Breast epithelium (tissue), 3 donors: ENCODE measurements around the gene PPARD.

ENCODE experiments used
- POLR2A ChIP-seq: fragments of 450-650 bp; IDR thresholded peaks from one replicate; pipeline ENCODE4 v1.6.1; 2016; ENCODE audit warnings: antibody characterized with exemption, mild to moderate bottlenecking, moderate library complexity
- TF ChIP-seq, protein P1 (sequence below), 3 donors: fragments of 450-650 bp; IDR thresholded peaks; one replicate each; pipeline ENCODE4 v1.5.1; 2016 to 2017; ENCODE audit warnings: antibody characterized with exemption in 3 of 3, mild to moderate bottlenecking in 3 of 3, moderate library complexity in 3 of 3

DNA sequence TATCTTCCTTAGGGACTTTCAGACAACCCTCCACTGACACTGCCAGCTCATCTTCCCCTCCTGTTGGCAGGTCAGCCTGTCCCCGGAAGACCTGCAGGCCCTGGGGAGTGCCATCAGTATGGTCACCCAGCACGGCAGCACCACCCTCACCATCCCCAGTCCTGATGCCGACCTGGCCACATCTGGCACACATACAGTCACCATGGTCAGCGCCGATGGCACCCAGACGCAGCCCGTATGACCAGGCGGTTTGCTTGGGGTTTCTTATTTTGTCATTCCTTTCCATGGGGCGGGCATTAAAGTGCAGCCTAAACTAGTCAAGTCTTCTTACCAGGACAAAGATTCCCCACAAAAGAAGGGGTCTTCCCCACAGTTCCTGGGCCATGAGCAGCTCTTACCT is 48.7 kb upstream of the PPARD start:
- TF ChIP-seq, protein P1, sequence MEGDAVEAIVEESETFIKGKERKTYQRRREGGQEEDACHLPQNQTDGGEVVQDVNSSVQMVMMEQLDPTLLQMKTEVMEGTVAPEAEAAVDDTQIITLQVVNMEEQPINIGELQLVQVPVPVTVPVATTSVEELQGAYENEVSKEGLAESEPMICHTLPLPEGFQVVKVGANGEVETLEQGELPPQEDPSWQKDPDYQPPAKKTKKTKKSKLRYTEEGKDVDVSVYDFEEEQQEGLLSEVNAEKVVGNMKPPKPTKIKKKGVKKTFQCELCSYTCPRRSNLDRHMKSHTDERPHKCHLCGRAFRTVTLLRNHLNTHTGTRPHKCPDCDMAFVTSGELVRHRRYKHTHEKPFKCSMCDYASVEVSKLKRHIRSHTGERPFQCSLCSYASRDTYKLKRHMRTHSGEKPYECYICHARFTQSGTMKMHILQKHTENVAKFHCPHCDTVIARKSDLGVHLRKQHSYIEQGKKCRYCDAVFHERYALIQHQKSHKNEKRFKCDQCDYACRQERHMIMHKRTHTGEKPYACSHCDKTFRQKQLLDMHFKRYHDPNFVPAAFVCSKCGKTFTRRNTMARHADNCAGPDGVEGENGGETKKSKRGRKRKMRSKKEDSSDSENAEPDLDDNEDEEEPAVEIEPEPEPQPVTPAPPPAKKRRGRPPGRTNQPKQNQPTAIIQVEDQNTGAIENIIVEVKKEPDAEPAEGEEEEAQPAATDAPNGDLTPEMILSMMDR (IDR thresholded peaks at IDR 0.05) = no peak
- TF ChIP-seq POLR2A = no peak
